Suprapubic skin (tissue), 4 donors: ENCODE results near the gene RALGAPA2.

Experiments used
- CTCF ChIP-seq, 2 donors: fragments of 200-600 bp in 1 of 2; fragments of 450-650 bp in 1 of 2; sonication (generic) in 1 of 2; IDR thresholded peaks; one replicate each; pipeline ENCODE4 v1.5.1; 2016 to 2019; ENCODE audit warnings: antibody characterized with exemption in 2 of 2, mild to moderate bottlenecking in 1 of 2, moderate library complexity in 1 of 2
- EP300 ChIP-seq: sonication (generic); formaldehyde crosslinking; IDR thresholded peaks from one replicate; pipeline ENCODE4 v1.6.1; 2017; ENCODE audit warnings: antibody characterized with exemption
- POLR2AphosphoS5 ChIP-seq, 3 donors: sonication (generic); formaldehyde crosslinking; IDR thresholded peaks; one replicate each; pipeline ENCODE4 v1.6.1; 2017; ENCODE audit warnings: antibody characterized with exemption in 3 of 3

GRCh38 chr20:20694591-20694990 is 17.9 kb downstream of the RALGAPA2 start:
- TF ChIP-seq POLR2AphosphoS5 (IDR thresholded peaks at IDR 0.05) (no peak), CTCF (IDR thresholded peaks at IDR 0.05) (no peak), EP300 (no peak)
